ENCODE results near the gene LONRF2.

Gene LONRF2

GRCh38 chr2:100289020-100289419 is 33.3 kb downstream of the LONRF2 start:
- Histone ChIP-seq H3K4me3 (ENCODE audit: low read depth, low read length) (no peak overlapping the region), H3K27ac (no peak overlapping the region), H3K27me3 (replicated peaks) (no peaks in the 10 kb centered on the region), H3K36me3 (replicated peaks) (no peaks in the 10 kb centered on the region)
- in situ Hi-C loops (cut with HindIII; ENCODE audit: low pct_ligation_motif_present, low sequenced_read_pairs): no loop called here
- DNase-seq: no peak
- no peak for TF ChIP-seq CTCF (IDR thresholded peaks at IDR 0.05; ENCODE audit: low read depth, low read length, missing control alignments)

GRCh38 chr2:100286318-100286717 is 36.0 kb downstream of the LONRF2 start:
- no peaks in the 10 kb centered on the region for H3K36me3 ChIP-seq (replicated peaks)
- DNase-seq: no peak
- peaks cover 4% of the 10 kb centered on the region for H3K27me3 ChIP-seq (replicated peaks)
- TF ChIP-seq CTCF (IDR thresholded peaks at IDR 0.05; ENCODE audit: low read depth, low read length, missing control alignments): no peak
- no peak overlapping the region for H3K27ac ChIP-seq
- in situ Hi-C loops (cut with HindIII; ENCODE audit: low pct_ligation_motif_present, low sequenced_read_pairs): no loop called here
- H3K4me3 ChIP-seq (ENCODE audit: low read depth, low read length): no peak overlapping the region

DNA sequence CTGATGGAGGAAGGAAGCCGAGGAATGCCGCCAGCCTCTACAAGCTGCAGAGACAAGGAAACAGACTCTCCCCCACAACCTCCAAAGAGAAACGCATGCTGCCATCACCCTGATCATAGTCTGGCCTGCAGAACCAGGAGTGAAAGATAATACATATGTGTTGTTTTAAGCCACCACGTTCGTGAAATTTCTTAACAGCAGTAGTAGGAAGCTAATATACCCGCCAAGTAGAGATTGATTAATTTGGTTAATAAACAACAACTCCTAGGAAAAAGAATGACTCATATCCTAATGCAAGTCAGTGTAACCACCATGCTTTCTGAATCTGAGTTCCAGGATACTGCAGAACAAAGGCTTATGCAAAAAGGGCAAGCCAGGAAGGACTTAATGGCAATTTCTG is 36.6 kb downstream of the LONRF2 start:
- Histone ChIP-seq H3K27ac (no peak overlapping the region), H3K4me3 (ENCODE audit: low read depth, low read length) (no peak overlapping the region), H3K27me3 (replicated peaks) (peaks cover 4% of the 10 kb centered on the region), H3K36me3 (replicated peaks) (no peaks in the 10 kb centered on the region)
- no peak for DNase-seq
- in situ Hi-C loops (cut with HindIII; ENCODE audit: low pct_ligation_motif_present, low sequenced_read_pairs): no loop called here
- TF ChIP-seq CTCF (IDR thresholded peaks at IDR 0.05; ENCODE audit: low read depth, low read length, missing control alignments): no peak

DNA sequence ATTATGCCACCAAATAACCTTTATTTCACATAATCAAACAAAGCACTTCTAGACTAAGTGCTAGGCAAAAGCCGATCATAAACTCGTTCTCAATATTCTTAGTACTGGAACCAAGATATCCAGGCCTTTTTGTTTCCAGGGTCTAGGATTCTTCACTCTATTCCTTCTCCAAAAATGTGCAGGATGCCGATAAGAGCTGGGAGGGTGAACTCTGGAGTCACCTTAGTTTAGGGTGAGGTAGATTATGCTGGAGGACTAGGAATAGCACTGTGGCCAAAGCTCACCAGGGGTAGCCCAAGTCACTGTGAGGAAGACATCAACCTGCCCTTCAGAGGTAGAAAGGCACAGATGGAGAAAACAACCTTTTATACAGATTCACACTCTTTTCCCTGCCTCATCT is 37.3 kb downstream of the LONRF2 start:
- no peaks in the 10 kb centered on the region for H3K36me3 ChIP-seq (replicated peaks)
- TF ChIP-seq CTCF (IDR thresholded peaks at IDR 0.05; ENCODE audit: low read depth, low read length, missing control alignments): no peak
- in situ Hi-C loops (cut with HindIII; ENCODE audit: low pct_ligation_motif_present, low sequenced_read_pairs): no loop called here

DNA sequence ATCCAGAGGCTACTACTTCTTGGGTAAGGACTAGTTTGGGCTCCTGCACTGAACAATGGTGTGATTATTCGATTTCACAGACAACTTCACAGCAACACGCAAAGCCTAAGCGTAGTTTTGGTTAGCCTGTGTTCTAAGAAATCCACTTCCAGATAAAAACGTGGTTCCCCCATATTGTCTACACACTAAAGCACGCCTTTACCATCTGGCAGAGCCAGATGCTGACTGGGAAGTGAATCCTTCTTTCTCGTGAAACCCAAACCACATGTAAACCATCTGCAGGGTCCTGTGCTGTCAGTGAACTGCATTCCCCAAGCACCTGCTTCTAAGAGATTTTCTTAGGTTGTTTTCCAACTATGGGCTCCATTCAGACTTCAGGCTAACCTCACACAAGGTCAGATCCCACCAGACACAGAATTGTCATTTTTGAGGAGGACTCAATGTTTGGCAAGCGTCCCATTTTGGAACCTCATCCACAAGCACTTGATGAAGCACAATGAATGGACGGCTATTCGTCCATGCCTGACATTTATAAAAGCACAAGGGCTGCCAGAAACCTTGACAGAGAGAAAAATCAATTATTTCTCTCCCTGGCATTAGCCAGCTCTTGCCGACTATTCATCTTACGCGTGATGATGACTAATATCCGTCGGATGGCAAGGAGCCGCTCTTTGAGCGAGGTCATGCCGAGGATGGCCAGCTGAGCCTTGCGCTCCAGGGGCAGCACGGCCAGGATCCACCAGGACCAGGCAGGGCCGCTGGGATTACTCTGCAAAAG is 38.4 kb downstream of the LONRF2 start:
- no peak for TF ChIP-seq CTCF (IDR thresholded peaks at IDR 0.05; ENCODE audit: low read depth, low read length, missing control alignments)
- Histone ChIP-seq H3K27ac (no peak overlapping the region), H3K27me3 (replicated peaks) (peaks cover 4% of the 10 kb centered on the region), H3K4me3 (ENCODE audit: low read depth, low read length) (no peak overlapping the region), H3K36me3 (replicated peaks) (no peaks in the 10 kb centered on the region)
- DNase-seq: no peak
- in situ Hi-C loops (cut with HindIII; ENCODE audit: low pct_ligation_motif_present, low sequenced_read_pairs): no loop called here

More for the DNA sequence above, 37.3 kb downstream of the LONRF2 start:
- no peak overlapping the region for H3K27ac ChIP-seq
- no peak for DNase-seq
- no peak overlapping the region for H3K4me3 ChIP-seq (ENCODE audit: low read depth, low read length)
- H3K27me3 ChIP-seq (replicated peaks): peaks cover 4% of the 10 kb centered on the region
